Loucy (cell line): ENCODE measurements around the gene COL25A1.

Experiments
- EZH2phosphoT487 ChIP-seq: fragments of 200-600 bp; IDR thresholded peaks from 2 replicates; pipeline ENCODE4 v1.6.1; 2018; ENCODE audit warnings: antibody characterized with exemption, mild to moderate bottlenecking, moderate library complexity, borderline replicate concordance
- TF ChIP-seq, protein P1 (sequence below): fragments of 200-600 bp; sonication (generic); conservative IDR thresholded peaks from 2 replicates; pipeline ENCODE4 v1.5.1; 2014; ENCODE audit warnings: mild to moderate bottlenecking, antibody characterized with exemption, low read length

DNA sequence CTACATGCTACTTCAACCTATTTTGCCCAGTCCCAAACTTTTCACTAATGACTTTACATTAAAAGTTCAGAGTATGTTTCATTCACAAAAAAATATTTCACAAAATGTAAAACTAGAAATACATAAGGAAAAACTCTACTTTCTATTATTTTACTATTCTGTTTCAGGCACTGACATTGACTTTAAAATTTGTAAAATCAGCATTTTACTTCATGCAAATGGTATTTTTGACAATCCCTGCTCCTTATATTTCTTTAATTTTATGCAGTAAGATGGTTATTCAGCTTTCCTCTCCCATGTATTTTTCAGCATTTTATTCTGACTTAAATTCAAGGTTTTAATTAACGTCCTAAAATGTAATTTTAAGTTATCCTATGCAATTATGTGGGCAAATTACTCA lies 178.5 kb downstream of the COL25A1 start:
- TF ChIP-seq, protein P1, sequence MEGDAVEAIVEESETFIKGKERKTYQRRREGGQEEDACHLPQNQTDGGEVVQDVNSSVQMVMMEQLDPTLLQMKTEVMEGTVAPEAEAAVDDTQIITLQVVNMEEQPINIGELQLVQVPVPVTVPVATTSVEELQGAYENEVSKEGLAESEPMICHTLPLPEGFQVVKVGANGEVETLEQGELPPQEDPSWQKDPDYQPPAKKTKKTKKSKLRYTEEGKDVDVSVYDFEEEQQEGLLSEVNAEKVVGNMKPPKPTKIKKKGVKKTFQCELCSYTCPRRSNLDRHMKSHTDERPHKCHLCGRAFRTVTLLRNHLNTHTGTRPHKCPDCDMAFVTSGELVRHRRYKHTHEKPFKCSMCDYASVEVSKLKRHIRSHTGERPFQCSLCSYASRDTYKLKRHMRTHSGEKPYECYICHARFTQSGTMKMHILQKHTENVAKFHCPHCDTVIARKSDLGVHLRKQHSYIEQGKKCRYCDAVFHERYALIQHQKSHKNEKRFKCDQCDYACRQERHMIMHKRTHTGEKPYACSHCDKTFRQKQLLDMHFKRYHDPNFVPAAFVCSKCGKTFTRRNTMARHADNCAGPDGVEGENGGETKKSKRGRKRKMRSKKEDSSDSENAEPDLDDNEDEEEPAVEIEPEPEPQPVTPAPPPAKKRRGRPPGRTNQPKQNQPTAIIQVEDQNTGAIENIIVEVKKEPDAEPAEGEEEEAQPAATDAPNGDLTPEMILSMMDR = no peak
- no peak for TF ChIP-seq EZH2phosphoT487
